Right renal cortex interstitium (tissue), 3 donors: Measurements from ENCODE around the gene FADS2. TPM values are rescaled to one million over a fixed set of nuclear protein-coding genes. Genes with fewer than 3 reads are reported as not detected.

Source experiments
- DNase-seq, 3 donors: peaks; one replicate each; pipeline ENCODE4 v3.0.0-alpha.2; 2013; ENCODE audit warnings: low read depth in 3 of 3, low spot score in 2 of 3
- polyA plus RNA-seq, 3 donors: library from polyadenylated mRNA; unstranded; fragments of 120-200 nt; gene quantifications; one replicate each; pipeline ENCODE4 v1.2.1, GENCODE V29; 2013; ENCODE audit not compliant: insufficient read length in 3 of 3

FADS2 gene
- polyA plus RNA-seq, 3 donors: 81.6 to 105 (median 98.8) TPM

DNA sequence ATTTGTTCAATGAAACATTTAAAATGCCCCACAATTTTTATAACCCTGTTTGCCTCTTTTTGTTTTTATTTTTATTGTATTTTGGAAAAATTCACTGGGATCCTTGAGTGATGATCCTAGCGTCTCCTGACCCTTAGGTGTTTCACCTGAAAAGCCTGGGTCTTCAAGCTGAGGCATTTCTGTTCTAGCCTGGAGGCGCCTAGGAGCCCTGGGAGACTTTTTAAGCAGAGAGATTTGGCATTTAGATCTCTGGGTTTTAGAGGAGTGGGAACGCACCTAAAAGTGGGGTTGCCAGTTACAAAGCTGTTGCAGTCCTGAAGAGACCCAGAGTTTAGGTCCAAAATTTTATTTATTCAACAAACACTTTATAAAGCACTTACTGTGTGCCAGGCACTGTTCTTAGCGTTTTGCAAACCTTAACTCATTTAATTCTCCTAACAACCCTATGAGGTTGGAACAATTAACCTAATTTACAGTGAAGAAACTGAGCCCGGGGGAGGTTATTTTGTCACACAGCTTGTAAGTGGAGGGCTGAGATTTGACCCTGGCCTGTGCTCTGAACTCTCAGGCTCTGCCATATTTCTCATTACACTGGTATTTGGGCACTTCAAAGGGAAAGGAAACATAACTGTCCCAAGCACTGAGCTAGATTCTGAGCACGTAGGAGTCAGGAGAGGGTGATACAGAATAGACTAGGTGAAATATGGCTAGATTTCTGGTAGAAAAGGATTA lies 10.5 kb upstream of the FADS2 start:
- no peak for DNase-seq

- DNase-seq: no peak
These were observed 7.9 kb upstream of the FADS2 start for GRCh38 chr11:61820174-61820573.

DNA sequence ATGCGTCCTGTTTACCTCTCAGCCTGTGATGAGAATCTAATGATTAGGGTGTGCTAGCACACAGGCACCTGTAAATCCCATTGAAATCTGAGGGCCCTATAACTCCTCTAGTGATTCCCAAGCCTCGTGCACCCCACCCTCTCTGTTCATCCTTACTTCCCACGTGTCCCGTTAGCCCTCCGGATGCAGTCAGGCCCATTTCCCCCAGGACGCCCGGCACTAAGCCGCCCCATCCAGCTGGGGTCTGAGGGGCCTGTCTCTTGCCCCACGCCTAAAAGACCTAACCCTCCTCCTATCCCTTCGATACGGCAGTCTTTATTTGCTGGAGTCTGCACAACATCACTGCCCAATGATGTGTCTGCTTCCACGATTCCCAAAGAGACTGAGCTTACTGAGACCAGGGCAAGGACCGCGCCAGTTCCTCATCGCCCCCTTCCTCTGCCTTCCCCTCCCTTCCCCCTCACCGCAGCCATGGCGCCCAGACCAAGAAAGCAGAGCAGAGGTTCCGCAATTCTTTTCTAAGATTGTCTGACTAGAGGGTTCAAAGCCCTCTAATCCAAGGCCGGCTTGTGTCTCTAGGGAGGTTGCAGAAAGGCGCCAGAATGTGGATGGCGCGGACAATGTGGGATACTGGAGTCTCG lies 1.1 kb upstream of the FADS2 start:
- DNase-seq: no peak

DNA sequence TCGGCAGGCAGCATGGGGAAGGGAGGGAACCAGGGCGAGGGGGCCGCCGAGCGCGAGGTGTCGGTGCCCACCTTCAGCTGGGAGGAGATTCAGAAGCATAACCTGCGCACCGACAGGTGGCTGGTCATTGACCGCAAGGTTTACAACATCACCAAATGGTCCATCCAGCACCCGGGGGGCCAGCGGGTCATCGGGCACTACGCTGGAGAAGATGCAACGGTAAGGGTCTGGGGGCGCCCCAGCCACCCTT lies 204 bp downstream of the FADS2 start:
- no peak for DNase-seq

DNA sequence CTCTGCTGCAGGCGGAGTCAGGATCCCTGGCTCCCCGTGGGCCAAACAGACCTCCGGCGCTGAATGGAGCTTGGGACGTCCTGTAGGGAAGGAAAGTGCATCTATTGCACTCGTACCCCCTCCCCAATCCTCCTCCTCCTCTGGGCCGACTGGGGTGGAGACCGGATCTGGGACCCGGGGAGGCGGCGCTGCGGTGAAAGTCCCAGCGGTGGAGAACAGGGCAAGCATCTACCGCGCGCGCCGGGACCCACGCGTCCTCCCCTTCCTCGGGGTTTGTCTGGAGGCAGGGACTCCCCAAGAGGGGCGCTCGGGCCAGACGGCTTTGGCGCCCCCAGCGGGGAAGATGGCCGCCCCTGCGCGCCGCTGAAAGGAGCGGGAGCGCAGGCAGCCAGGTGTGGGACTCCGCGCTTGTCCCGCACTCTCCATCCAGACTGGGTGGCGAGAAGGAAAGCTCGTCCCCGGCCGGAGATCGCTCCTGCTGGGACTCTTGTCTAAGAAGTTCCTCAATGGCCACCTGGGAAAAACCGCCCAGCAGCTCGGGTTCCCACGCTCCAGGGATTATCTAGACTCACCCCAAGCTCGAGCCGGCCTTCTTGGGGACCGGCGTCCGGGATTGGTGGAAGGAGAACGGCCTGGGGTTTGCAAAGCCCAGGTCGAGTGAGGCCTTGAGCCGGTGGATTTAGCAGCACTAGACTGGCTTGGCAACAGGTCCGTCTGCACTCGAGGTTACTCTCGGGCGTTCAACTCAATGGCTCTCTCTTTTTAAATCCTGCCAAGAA lies 718 bp downstream of the FADS2 start:
- peak in 1 of 3 donors; percentile 30 for DNase-seq

DNA sequence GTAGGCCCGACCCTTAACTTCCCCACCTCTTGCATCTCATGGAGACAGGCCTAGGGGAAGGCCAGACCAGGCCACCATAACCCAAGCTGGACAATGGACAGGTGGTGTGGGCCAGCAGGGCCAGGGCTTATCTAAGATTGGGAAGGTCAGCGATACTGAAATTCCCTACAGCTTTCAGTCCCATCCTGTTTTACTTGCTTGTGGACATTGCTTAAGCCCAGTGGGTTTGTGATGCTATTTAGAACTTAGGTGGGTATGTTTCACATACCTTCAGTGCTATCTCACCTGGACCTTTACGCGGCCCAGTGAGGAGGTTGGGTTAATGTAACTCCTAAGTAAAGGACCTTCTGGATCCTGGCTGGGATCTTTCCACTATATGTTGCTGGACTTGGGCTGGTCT lies 1.7 kb downstream of the FADS2 start:
- no peak for DNase-seq

- no peak for DNase-seq
These were observed 2.4 kb downstream of the FADS2 start for GRCh38 chr11:61830237-61831105.

GRCh38 chr11:61832207-61832606 lies 4.1 kb downstream of the FADS2 start:
- no peak for DNase-seq

GRCh38 chr11:61832754-61833153 lies 4.7 kb downstream of the FADS2 start:
- DNase-seq: no peak

GRCh38 chr11:61833471-61833870 lies 5.4 kb downstream of the FADS2 start:
- no peak for DNase-seq

GRCh38 chr11:61833926-61834277 lies 5.8 kb downstream of the FADS2 start:
- no peak for DNase-seq

GRCh38 chr11:61834278-61835048 lies 6.4 kb downstream of the FADS2 start:
- DNase-seq: no peak

DNA sequence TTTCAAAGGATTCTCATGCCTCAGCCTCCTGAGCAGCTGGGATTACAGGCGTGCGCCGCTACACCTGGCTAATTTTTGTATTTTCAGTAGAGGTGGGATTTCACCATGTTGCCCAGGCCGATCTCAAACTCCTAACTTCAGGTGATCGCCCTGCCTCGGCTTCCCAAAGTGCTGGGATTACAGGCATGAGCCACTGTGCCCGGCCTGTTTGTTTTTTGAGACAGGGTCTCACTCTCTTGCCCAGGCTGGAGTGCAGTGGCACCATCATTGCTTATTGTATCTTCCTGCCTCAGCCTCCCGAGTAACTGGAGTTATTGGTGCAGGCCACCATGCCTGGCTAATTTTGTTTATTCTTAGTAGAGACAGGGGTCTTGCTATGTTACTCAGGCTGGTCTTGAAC lies 8.1 kb downstream of the FADS2 start:
- DNase-seq: no peak

DNA sequence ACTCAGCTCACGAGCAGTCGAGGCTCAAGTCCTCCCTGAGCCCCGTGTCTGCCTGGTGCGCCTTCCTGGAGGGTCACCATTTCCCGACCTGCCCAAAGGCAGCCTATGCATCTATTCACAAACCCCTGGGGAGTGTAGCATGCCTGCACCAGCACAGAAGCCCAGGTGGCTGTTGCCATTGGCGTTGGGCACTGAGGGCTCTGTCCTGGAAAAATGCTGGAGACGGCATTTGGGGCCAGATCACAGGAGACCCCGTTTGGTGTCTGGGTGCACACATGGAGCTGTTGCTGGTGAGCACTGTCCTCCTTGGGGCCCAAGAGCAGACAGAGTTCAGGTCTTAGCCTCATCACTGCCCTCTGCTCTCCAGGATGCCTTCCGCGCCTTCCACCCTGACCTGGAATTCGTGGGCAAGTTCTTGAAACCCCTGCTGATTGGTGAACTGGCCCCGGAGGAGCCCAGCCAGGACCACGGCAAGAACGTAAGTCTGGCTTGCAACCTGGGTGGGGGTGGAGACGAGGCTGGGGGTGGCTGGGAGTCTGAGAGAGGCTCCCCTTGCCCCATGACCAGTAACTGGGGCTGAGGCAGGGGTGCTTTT lies 9.4 kb downstream of the FADS2 start:
- no peak for DNase-seq

DNA sequence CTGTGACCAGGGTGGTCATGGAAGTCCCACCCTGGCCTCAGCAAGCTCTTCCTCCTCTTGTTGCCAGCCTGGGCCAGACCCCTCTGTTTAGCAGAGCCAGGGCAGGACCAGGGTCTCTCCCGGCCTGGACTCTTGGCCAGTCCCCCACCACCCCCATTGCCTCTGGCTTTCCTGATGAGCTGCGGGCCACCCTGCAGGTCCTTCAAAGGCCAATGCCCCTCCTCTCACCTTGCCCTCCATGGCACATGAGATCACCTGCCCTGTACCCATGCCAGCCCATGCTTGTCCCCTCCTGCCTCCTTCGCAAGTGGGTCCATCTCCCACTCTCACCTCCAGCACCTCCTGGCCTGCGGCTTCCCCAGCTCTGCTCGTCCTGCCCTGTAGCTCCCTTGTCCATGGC lies 10.4 kb downstream of the FADS2 start:
- no peak for DNase-seq

DNA sequence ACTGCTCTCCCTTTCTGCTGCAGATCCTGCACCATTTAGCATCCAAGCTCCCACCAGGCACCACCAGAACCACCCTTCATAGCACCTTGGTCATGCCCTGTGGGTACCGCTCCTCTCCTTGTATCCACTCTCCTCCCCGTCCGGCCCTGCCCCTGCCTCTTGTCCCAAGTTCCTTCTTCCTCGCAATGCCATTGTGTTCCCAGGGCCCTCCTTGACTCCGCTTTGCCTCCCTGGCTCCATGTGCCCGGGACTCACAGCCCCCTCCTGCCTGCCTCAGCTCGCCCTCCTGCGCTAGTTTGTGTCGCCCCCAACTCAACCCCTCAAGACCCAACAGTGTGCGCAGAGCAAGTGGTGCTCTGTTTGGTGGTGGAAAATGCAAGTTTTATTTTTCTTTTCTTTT lies 10.8 kb downstream of the FADS2 start:
- no peak for DNase-seq

- no peak for DNase-seq
These were observed 11.6 kb downstream of the FADS2 start for GRCh38 chr11:61839742-61840141.

DNA sequence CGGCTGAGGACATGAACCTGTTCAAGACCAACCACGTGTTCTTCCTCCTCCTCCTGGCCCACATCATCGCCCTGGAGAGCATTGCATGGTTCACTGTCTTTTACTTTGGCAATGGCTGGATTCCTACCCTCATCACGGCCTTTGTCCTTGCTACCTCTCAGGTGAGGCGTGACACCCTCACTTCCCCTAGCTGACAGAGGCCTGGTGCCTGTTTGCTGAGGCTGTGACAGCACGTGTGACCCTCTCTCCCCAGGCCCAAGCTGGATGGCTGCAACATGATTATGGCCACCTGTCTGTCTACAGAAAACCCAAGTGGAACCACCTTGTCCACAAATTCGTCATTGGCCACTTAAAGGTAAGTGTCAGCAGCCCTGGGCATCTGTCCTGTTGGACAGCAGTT lies 12.3 kb downstream of the FADS2 start:
- no peak for DNase-seq

DNA sequence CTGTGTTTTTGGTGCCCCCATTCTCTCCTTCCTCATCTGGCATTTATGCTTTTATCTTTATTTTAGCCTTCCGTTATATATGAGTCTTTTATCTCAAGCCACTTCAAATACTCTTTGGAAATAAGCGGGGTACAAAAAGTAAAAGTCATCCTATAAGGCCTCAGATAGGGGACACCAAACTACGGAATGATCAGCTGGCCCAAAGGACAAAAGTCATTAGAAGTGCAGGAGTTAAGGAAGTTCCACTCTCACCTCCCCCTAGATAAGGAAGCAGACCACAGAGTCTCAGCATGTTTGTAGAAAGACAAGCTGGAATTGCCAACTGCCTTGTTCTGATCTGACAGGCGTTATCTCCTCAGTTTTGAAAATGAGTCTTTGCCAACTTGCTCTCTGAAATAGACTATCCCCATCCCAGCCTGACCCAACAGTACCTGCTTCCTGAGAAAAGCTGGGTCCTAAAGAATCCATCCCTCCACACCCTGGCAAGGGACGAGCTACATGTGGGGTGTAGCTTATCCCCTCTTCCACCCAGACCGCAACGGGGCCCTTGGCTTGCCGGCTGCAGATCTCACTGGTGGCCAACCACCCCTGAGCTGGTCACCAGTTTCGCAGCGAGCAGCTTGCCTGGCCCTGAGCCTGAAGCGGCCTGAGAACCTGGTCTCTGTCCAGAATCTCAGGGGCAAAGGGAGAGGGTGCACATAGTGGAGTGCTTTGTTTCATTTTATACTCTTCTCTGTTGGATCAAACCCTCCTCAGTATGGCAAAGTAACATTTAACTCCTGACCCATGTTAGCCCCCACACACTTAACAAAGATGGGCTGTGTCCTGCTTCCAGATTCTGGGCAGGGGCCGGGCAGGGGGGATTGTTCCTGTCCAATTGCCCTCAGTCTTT lies 13.8 kb downstream of the FADS2 start:
- no peak for DNase-seq
